Neural progenitor cell (in vitro differentiated cells): ENCODE data around the gene NDUFS4. TPM values are rescaled to one million over a fixed set of nuclear protein-coding genes. Genes with fewer than 3 reads are reported as not detected.

ENCODE experiments used
- DNase-seq: peaks from one replicate; pipeline ENCODE4 v3.0.0-alpha.2; 2016; ENCODE audit warnings: low spot score
- H2AFZ ChIP-seq: fragments of 200-600 bp; sonication (generic); replicated peaks from 2 replicates; pipeline ENCODE4 v1.6.1; 2016; ENCODE audit warnings: antibody characterized with exemption
- H3F3A ChIP-seq: fragments of 200-600 bp; sonication (generic); 2 replicates; pipeline ENCODE4 v1.6.1; 2016; ENCODE audit warnings: antibody characterized with exemption, low read depth
- H3K27ac ChIP-seq: fragments of 200-600 bp; sonication (generic); 2 replicates; pipeline ENCODE4 v1.5.1; 2016; ENCODE audit warnings: mild to moderate bottlenecking
- H3K27me3 ChIP-seq: fragments of 200-600 bp; sonication (generic); 2 replicates; pipeline ENCODE4 v1.6.1; 2016; ENCODE audit warnings: mild to moderate bottlenecking, moderate library complexity
- H3K36me3 ChIP-seq: fragments of 200-600 bp; sonication (generic); 2 replicates; pipeline ENCODE4 v1.5.1; 2016
- H3K4me1 ChIP-seq: fragments of 200-600 bp; sonication (generic); 2 replicates; pipeline ENCODE4 v1.6.1; 2016; ENCODE audit warnings: mixed run types
- H3K4me2 ChIP-seq: fragments of 200-600 bp; sonication (generic); 2 replicates; pipeline ENCODE4 v1.6.1; 2016
- H3K4me3 ChIP-seq: fragments of 200-600 bp; sonication (generic); 2 replicates; pipeline ENCODE4 v1.5.1; 2016
- H3K79me2 ChIP-seq: fragments of 200-600 bp; sonication (generic); 2 replicates; pipeline ENCODE4 v1.6.1; 2016; ENCODE audit warnings: low read depth
- H3K9ac ChIP-seq: fragments of 200-600 bp; sonication (generic); 2 replicates; pipeline ENCODE4 v1.6.1; 2016
- H3K9me3 ChIP-seq: fragments of 200-600 bp; sonication (generic); 2 replicates; pipeline ENCODE4 v1.5.1; 2016; ENCODE audit warnings: low read depth
- H4K20me1 ChIP-seq: fragments of 200-600 bp; sonication (generic); 2 replicates; pipeline ENCODE4 v1.6.1; 2016; ENCODE audit warnings: low read depth
- H3K27ac Mint-ChIP-seq: 3 replicates; pipeline ENCODE4 v1.8.0; 2021; ENCODE audit warnings: mixed read lengths
- H3K27me3 Mint-ChIP-seq: 2 replicates; pipeline ENCODE4 v1.8.0; 2022; ENCODE audit warnings: low read depth, mild to moderate bottlenecking, inconsistent platforms, moderate library complexity, mixed read lengths; ENCODE audit not compliant: insufficient read depth
- H3K36me3 Mint-ChIP-seq: 3 replicates; pipeline ENCODE4 v1.8.0; 2021; ENCODE audit warnings: mixed read lengths
- H3K4me1 Mint-ChIP-seq: 3 replicates; pipeline ENCODE4 v1.8.0; 2021; ENCODE audit warnings: mixed read lengths
- H3K4me3 Mint-ChIP-seq: 3 replicates; pipeline ENCODE4 v1.8.0; 2021; ENCODE audit warnings: mild to moderate bottlenecking, moderate library complexity, mixed read lengths
- H3K9me3 Mint-ChIP-seq: 3 replicates; pipeline ENCODE4 v1.8.0; 2020; ENCODE audit warnings: mixed read lengths
- EZH2 ChIP-seq: fragments of 200-600 bp; sonication (generic); IDR thresholded peaks from 2 replicates; pipeline ENCODE4 v1.6.1; 2017; ENCODE audit warnings: antibody characterized with exemption, mild to moderate bottlenecking, moderate library complexity
- EZH2phosphoT487 ChIP-seq: fragments of 200-600 bp; sonication (generic); IDR thresholded peaks from 2 replicates; pipeline ENCODE4 v1.6.1; 2017; ENCODE audit warnings: antibody characterized with exemption
- total RNA-seq: library from RNA; depleted of rRNA; stranded (reverse); fragments of >200 nt; gene quantifications from 2 replicates; pipeline ENCODE4 v1.2.3, GENCODE V29; 2015; ENCODE audit warnings: low replicate concordance
- TF ChIP-seq, protein P1 (sequence below): fragments of 200-600 bp; sonication (generic); IDR thresholded peaks from 2 replicates; pipeline ENCODE4 v1.5.1; 2017; ENCODE audit warnings: antibody characterized with exemption, mild to moderate bottlenecking

NDUFS4 gene
- total RNA-seq, 1 donor from 2014 or later: 183 TPM

DNA sequence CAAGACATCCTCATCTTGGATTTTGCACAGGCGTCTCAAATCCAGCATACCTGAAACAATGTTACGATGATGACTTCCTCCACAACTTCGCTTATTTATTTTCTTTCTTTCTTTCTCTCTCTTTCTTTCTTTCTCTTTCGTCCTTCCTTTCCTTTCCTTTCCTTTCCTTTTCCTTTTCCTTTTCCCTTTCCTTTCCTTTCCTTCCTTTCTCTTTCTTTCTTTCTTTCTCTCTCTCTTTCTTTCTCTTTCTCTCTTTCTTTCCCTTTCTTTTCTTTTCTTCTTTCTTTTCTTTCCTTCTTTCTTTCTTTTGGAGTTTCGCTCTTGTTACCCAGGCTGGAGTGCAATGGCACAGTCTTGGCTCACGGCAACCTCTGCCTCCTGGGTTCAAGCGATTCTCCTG, 20.1 kb downstream of the NDUFS4 start:
- TF ChIP-seq, protein P1, sequence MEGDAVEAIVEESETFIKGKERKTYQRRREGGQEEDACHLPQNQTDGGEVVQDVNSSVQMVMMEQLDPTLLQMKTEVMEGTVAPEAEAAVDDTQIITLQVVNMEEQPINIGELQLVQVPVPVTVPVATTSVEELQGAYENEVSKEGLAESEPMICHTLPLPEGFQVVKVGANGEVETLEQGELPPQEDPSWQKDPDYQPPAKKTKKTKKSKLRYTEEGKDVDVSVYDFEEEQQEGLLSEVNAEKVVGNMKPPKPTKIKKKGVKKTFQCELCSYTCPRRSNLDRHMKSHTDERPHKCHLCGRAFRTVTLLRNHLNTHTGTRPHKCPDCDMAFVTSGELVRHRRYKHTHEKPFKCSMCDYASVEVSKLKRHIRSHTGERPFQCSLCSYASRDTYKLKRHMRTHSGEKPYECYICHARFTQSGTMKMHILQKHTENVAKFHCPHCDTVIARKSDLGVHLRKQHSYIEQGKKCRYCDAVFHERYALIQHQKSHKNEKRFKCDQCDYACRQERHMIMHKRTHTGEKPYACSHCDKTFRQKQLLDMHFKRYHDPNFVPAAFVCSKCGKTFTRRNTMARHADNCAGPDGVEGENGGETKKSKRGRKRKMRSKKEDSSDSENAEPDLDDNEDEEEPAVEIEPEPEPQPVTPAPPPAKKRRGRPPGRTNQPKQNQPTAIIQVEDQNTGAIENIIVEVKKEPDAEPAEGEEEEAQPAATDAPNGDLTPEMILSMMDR: no peak
- TF ChIP-seq EZH2: no peak
- no peak for TF ChIP-seq EZH2phosphoT487
- H3K4me3 ChIP-seq: no peak overlapping the region
- H3K4me1 ChIP-seq: peaks cover 6% of the 10 kb centered on the region
- no peak overlapping the region for H3K27ac ChIP-seq
- H3K36me3 ChIP-seq: no peaks in the 10 kb centered on the region
- no peaks in the 10 kb centered on the region for H3K4me1 Mint-ChIP-seq
- DNase-seq: no peak
- H3K9me3 Mint-ChIP-seq: peaks cover 42% of the 10 kb centered on the region
- H3K4me2 ChIP-seq: no peak overlapping the region
- no peak overlapping the region for H3K4me3 Mint-ChIP-seq
- peaks cover 6% of the 10 kb centered on the region for H4K20me1 ChIP-seq
- H3K27ac Mint-ChIP-seq: no peak overlapping the region
- no peak overlapping the region for H2AFZ ChIP-seq
- H3K9ac ChIP-seq: no peak overlapping the region
- no peaks in the 10 kb centered on the region for H3F3A ChIP-seq
- peaks cover 3% of the 10 kb centered on the region for H3K27me3 Mint-ChIP-seq
- no peaks in the 10 kb centered on the region for H3K27me3 ChIP-seq
- H3K9me3 ChIP-seq: no peaks in the 10 kb centered on the region
- peaks cover 100% of the 10 kb centered on the region for H3K79me2 ChIP-seq
- H3K36me3 Mint-ChIP-seq: peaks cover 36% of the 10 kb centered on the region

DNA sequence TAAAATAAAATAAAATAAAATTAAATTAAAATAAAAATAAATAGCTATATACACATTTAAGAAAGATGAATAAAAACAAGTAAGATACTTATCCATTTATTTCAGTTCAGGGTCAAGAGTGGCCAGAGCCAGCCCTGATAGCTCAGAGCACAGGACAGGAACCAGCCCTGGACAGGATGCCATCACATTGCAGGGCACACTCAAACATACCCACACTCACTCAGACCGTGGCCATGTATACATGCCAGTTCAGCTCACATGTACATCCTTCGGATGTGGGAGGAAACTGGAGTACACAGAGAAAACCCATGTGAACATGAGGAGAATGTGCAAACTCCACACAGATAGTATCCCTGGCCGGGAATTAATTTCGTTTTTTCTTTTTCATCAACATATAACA, 21.8 kb downstream of the NDUFS4 start:
- peaks cover 36% of the 10 kb centered on the region for H3K36me3 Mint-ChIP-seq
- Histone ChIP-seq H3K27ac (no peak overlapping the region), H3K4me2 (no peak overlapping the region), H3K4me3 (no peak overlapping the region), H2AFZ (no peak overlapping the region), H3K27me3 (no peaks in the 10 kb centered on the region), H3K9me3 (no peaks in the 10 kb centered on the region), H3F3A (no peaks in the 10 kb centered on the region), H3K4me1 (no peaks in the 10 kb centered on the region), H3K9ac (no peak overlapping the region), H3K36me3 (no peaks in the 10 kb centered on the region), H3K79me2 (peaks cover 100% of the 10 kb centered on the region), H4K20me1 (peaks cover 6% of the 10 kb centered on the region)
- H3K4me1 Mint-ChIP-seq: no peaks in the 10 kb centered on the region
- peaks cover 3% of the 10 kb centered on the region for H3K27me3 Mint-ChIP-seq
- no peak overlapping the region for H3K4me3 Mint-ChIP-seq
- H3K27ac Mint-ChIP-seq: no peak overlapping the region
- TF ChIP-seq, protein P1: no peak
- TF ChIP-seq EZH2 (no peak), EZH2phosphoT487 (no peak)
- no peak for DNase-seq
- peaks cover 33% of the 10 kb centered on the region for H3K9me3 Mint-ChIP-seq

DNA sequence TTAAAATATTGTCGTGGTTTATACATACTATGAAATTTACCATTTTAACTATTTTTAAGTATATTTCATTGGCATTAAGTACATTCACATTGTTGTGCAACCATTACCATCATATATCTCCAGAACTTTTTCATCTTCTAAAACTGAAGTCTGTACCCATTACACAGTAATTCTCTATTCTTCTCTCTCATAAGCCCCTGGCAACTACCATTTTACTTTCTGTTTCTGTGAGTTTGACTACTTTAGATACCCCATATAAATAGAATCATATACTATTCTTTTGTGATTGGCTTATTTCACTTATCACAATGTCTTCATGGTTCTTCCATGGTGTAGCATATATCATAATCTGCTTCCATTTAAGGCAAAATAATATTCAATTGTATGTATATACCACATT, 30.3 kb downstream of the NDUFS4 start:
- Mint-ChIP-seq H3K27me3 (no peaks in the 10 kb centered on the region), H3K4me3 (no peak overlapping the region), H3K36me3 (peaks cover 31% of the 10 kb centered on the region), H3K27ac (no peak overlapping the region), H3K4me1 (peaks cover 13% of the 10 kb centered on the region), H3K9me3 (peaks cover 14% of the 10 kb centered on the region)
- H3K27ac ChIP-seq: no peak overlapping the region
- no peaks in the 10 kb centered on the region for H3K36me3 ChIP-seq
- H4K20me1 ChIP-seq: peaks cover 16% of the 10 kb centered on the region
- H3K79me2 ChIP-seq: peaks cover 100% of the 10 kb centered on the region
- H3K9ac ChIP-seq: no peak overlapping the region
- peaks cover 13% of the 10 kb centered on the region for H3K4me1 ChIP-seq
- TF ChIP-seq, protein P1: no peak
- no peak for TF ChIP-seq EZH2
- TF ChIP-seq EZH2phosphoT487: no peak
- no peak for DNase-seq
- no peak overlapping the region for H3K4me2 ChIP-seq
- no peaks in the 10 kb centered on the region for H3K9me3 ChIP-seq
- H3K4me3 ChIP-seq: no peak overlapping the region
- no peaks in the 10 kb centered on the region for H3K27me3 ChIP-seq
- H2AFZ ChIP-seq: no peak overlapping the region
- H3F3A ChIP-seq: no peaks in the 10 kb centered on the region
